SHP77 treated with DMSO at 0.1 percent for 48 hours (cell line): ENCODE results near the gene ACTR3C.

Source experiments
- DNase-seq: peaks from one replicate; lab custom pipeline; 2025; lab: John Stamatoyannopoulos, UW

ACTR3C gene

GRCh38 chr7:150322833-150323681 is at the start of gene ACTR3C, which contains the start of gene LRRC61:
Gene ACTR3C, minus strand, starts transcription at chr7:150323545. Its CDS starts 28,249 bp downstream, at chr7:150295296.
Gene LRRC61, plus strand, starts transcription at chr7:150323355. Its CDS starts 13,507 bp downstream, at chr7:150336862.
- DNase-seq, result peak; percentile 54

- no peak for DNase-seq
Observed at GRCh38 chr7:150372271-150373048, 49.1 kb upstream of the ACTR3C start.

- no peak for DNase-seq
Observed at GRCh38 chr7:150371996-150372270, 48.6 kb upstream of the ACTR3C start.

- no peak for DNase-seq
Observed at GRCh38 chr7:150371131-150371995, 48.0 kb upstream of the ACTR3C start.

GRCh38 chr7:150370612-150371071 is 47.3 kb upstream of the ACTR3C start:
- no peak for DNase-seq

- DNase-seq, result no peak
Observed at GRCh38 chr7:150369748-150370501, 46.6 kb upstream of the ACTR3C start.

- DNase-seq, result no peak
Observed at GRCh38 chr7:150368884-150369747, 45.8 kb upstream of the ACTR3C start.

- peak; percentile 28 for DNase-seq
Observed at GRCh38 chr7:150368096-150368883, 44.9 kb upstream of the ACTR3C start, which contains the start of gene REPIN1. Gene REPIN1, plus strand, starts transcription at chr7:150368822. Its CDS starts 890 bp downstream, at chr7:150369712.

GRCh38 chr7:150367677-150368095 is 44.3 kb upstream of the ACTR3C start:
- DNase-seq, result peak; percentile 84

GRCh38 chr7:150365673-150366398 is 42.5 kb upstream of the ACTR3C start:
- DNase-seq, result no peak

GRCh38 chr7:150365194-150365593 is 41.8 kb upstream of the ACTR3C start:
- no peak for DNase-seq

GRCh38 chr7:150363872-150364271 is 40.5 kb upstream of the ACTR3C start:
- no peak for DNase-seq

GRCh38 chr7:150363370-150363769 is 40.0 kb upstream of the ACTR3C start:
- DNase-seq, result peak; percentile 62

- DNase-seq, result no peak
Observed at GRCh38 chr7:150361807-150362621, 38.7 kb upstream of the ACTR3C start.

GRCh38 chr7:150361402-150361801 is 38.1 kb upstream of the ACTR3C start:
- no peak for DNase-seq

GRCh38 chr7:150360363-150361058 is 37.2 kb upstream of the ACTR3C start:
- DNase-seq, result no peak
